ENCODE data around the gene PARP2. TPM values are rescaled to one million over a fixed set of nuclear protein-coding genes. Genes with fewer than 3 reads are reported as not detected.

Gene PARP2
- total RNA-seq: 18.0 and 18.8 TPM in 2 replicates

DNA sequence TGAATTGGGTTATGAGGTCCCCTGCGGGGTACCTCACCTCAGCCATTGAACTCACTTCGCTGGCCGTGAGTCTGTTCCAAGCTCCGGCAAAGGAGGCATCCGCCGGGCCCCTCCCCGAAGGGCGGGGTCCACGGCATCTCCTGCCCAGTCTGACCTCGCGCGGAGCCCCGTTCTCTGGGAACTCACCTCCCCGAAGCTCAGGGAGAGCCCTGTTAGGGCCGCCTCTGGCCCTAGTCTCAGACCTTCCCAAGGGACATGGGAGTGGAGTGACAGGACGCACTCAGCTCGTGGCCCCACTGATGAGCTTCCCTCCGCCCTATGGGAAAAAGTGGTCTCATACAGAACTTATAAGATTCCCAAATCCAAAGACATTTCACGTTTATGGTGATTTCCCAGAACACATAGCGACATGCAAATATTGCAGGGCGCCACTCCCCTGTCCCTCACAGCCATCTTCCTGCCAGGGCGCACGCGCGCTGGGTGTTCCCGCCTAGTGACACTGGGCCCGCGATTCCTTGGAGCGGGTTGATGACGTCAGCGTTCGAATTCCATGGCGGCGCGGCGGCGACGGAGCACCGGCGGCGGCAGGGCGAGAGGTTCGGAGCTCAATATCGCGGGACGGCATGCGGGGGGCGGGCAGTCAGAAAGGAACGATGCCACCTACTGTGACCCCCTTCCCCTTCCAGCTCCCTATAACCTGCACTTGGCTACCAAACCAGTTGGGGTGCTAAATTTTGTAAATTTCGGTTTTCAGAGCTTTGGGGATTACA lies at the start of gene PARP2:
Gene PARP2 (plus strand): TSS at position 544 of the 770 bp plus-strand sequence. CDS start 7 bp downstream, at position 551.

GRCh38 chr14:20305265-20306078 lies 38.0 kb upstream of the PARP2 start, which contains the start of gene TTC5:
TSS of gene TTC5 (minus strand) at chr14:20305951. CDS start at chr14:20305937, 14 bp downstream.

GRCh38 chr14:20332788-20333493 lies 10.5 kb upstream of the PARP2 start, which contains the start of gene CCNB1IP1:
TSS of gene CCNB1IP1 (minus strand) at chr14:20333279. CDS start at chr14:20316523, 16,756 bp downstream.

Other genes with a start within 250 kb of the PARP2 start
- gene OR4K17, start 232.9 kb upstream of the PARP2 start, total RNA-seq: not detected in 2 replicates
- not detected in 2 replicates for gene OR4N5, start 204.8 kb upstream of the PARP2 start, total RNA-seq
- gene OR11G2, start 152.7 kb upstream of the PARP2 start, total RNA-seq: not detected in 2 replicates
- not detected in 2 replicates for gene OR11H6, start 119.9 kb upstream of the PARP2 start, total RNA-seq
- not detected in 2 replicates for gene OR11H7, start 114.7 kb upstream of the PARP2 start, total RNA-seq
- not detected in 2 replicates for gene OR11H4, start 104.3 kb upstream of the PARP2 start, total RNA-seq
- gene TTC5, start 37.7 kb upstream of the PARP2 start, total RNA-seq: 8.6 and 10.9 TPM in 2 replicates
- gene CCNB1IP1, start 10.4 kb upstream of the PARP2 start, total RNA-seq: 51.6 and 53.7 TPM in 2 replicates
- gene TEP1, start 69.9 kb downstream of the PARP2 start, total RNA-seq: 7.0 and 9.4 TPM in 2 replicates
- gene KLHL33, start 92.5 kb downstream of the PARP2 start, total RNA-seq: 0.30 and 0.50 TPM in 2 replicates
- gene OSGEP, start 111.2 kb downstream of the PARP2 start, total RNA-seq: 62.5 and 70.6 TPM in 2 replicates
- 278 and 299 TPM in 2 replicates for gene APEX1, start 111.6 kb downstream of the PARP2 start, total RNA-seq
- gene PIP4P1, start 117.8 kb downstream of the PARP2 start, total RNA-seq: 19.2 and 19.8 TPM in 2 replicates
- 51.7 and 54.6 TPM in 2 replicates for gene PNP, start 125.8 kb downstream of the PARP2 start, total RNA-seq
- not detected in 2 replicates for gene RNASE10, start 161.9 kb downstream of the PARP2 start, total RNA-seq
- gene RNASE9, start 217.4 kb downstream of the PARP2 start, total RNA-seq: not detected in 2 replicates
- not detected in 2 replicates for gene RNASE11, start 244.4 kb downstream of the PARP2 start, total RNA-seq
- gene RNASE12, start 247.7 kb downstream of the PARP2 start, total RNA-seq: not detected in 2 replicates